Ascending aorta (tissue), 2 donors: ENCODE results near the gene PLEKHG3. TPM values are rescaled to one million over a fixed set of nuclear protein-coding genes. Genes with fewer than 3 reads are reported as not detected.
A peak's percentile ranks its signal among the peaks of the same experiment; 100 is the strongest.

Experiments
- DNase-seq, 2 donors: peaks; one replicate each; pipeline ENCODE4 v3.0.0-alpha.2; 2019; ENCODE audit warnings: low spot score in 2 of 2
- H3K27ac ChIP-seq, 2 donors: fragments of 200-600 bp; sonication (generic); one replicate each; pipeline ENCODE4 v1.5.1; 2016 to 2017; ENCODE audit warnings: mild to moderate bottlenecking in 1 of 2
- H3K27me3 ChIP-seq: fragments of 200-600 bp; sonication (generic); one replicate; pipeline ENCODE4 v1.5.1; 2017
- H3K36me3 ChIP-seq, 2 donors: fragments of 200-600 bp; sonication (generic); one replicate each; pipeline ENCODE4 v1.5.1; 2016
- H3K4me1 ChIP-seq, 2 donors: fragments of 200-600 bp; sonication (generic); one replicate each; pipeline ENCODE4 v1.5.1; 2016 to 2017; ENCODE audit warnings: mild to moderate bottlenecking in 1 of 2
- H3K4me3 ChIP-seq, 2 donors: fragments of 200-600 bp; sonication (generic); one replicate each; pipeline ENCODE4 v1.5.1; 2016 to 2017; ENCODE audit warnings: mild to moderate bottlenecking in 1 of 2
- H3K9me3 ChIP-seq, 2 donors: fragments of 200-600 bp; sonication (generic); one replicate each; pipeline ENCODE4 v1.5.1; 2016
- intact Hi-C: fragments of 100-400 bp; cut with DNase I; formaldehyde crosslinking; loops from one replicate; pipeline ENCODE4 v1.15.1; 2023
- total RNA-seq: library from RNA; depleted of rRNA; stranded (reverse); fragments of >200 nt; gene quantifications from one replicate; pipeline ENCODE4 v1.1.0, GENCODE V29; 2016
- TF ChIP-seq, protein P1 (sequence below), 3 experiments: fragments of 200-600 bp in 2 of 3; fragments of 450-650 bp in 1 of 3; sonication (generic) in 2 of 3; IDR thresholded peaks; one replicate each; pipeline ENCODE4 v1.5.1; 2016 to 2019; ENCODE audit warnings: antibody characterized with exemption in 3 of 3, mild to moderate bottlenecking in 1 of 3, moderate library complexity in 1 of 3

PLEKHG3 gene
- total RNA-seq, 1 donor from 2014 or later, result 134 TPM

- Histone ChIP-seq H3K27me3 (no peaks in the 10 kb centered on the region), H3K9me3 (no peaks in the 10 kb centered on the region), H3K4me1 (peaks cover 9 to 26% of the 10 kb centered on the region in 2 donors), H3K36me3 (peaks cover 54 to 73% of the 10 kb centered on the region in 2 donors), H3K27ac (no peak overlapping the region), H3K4me3 (no peak overlapping the region)
- DNase-seq, result no peak
- TF ChIP-seq, protein P1, sequence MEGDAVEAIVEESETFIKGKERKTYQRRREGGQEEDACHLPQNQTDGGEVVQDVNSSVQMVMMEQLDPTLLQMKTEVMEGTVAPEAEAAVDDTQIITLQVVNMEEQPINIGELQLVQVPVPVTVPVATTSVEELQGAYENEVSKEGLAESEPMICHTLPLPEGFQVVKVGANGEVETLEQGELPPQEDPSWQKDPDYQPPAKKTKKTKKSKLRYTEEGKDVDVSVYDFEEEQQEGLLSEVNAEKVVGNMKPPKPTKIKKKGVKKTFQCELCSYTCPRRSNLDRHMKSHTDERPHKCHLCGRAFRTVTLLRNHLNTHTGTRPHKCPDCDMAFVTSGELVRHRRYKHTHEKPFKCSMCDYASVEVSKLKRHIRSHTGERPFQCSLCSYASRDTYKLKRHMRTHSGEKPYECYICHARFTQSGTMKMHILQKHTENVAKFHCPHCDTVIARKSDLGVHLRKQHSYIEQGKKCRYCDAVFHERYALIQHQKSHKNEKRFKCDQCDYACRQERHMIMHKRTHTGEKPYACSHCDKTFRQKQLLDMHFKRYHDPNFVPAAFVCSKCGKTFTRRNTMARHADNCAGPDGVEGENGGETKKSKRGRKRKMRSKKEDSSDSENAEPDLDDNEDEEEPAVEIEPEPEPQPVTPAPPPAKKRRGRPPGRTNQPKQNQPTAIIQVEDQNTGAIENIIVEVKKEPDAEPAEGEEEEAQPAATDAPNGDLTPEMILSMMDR (IDR thresholded peaks at IDR 0.05), result no peak
- intact Hi-C loops, result no loop called here
Measured at GRCh38 chr14:64741961-64742360, 37.7 kb downstream of the PLEKHG3 start.

GRCh38 chr14:64743061-64743460 is 38.8 kb downstream of the PLEKHG3 start:
- Histone ChIP-seq H3K27me3 (no peaks in the 10 kb centered on the region), H3K4me3 (no peak overlapping the region), H3K9me3 (no peaks in the 10 kb centered on the region), H3K36me3 (peaks cover 51 to 71% of the 10 kb centered on the region in 2 donors), H3K4me1 (peaks cover 6 to 28% of the 10 kb centered on the region in 2 donors), H3K27ac (peak overlapping the region; percentile 24 to 27)
- TF ChIP-seq, protein P1 (IDR thresholded peaks at IDR 0.05), result no peak
- DNase-seq, result no peak
- intact Hi-C loops, result no loop called here

GRCh38 chr14:64745511-64746091 is 41.4 kb downstream of the PLEKHG3 start:
- no peak for DNase-seq
- Histone ChIP-seq H3K36me3 (peaks cover 34 to 55% of the 10 kb centered on the region in 2 donors), H3K27ac (peak overlapping the region; percentile 78 to 84), H3K4me3 (no peak overlapping the region), H3K27me3 (no peaks in the 10 kb centered on the region), H3K9me3 (no peaks in the 10 kb centered on the region), H3K4me1 (peaks cover 6 to 25% of the 10 kb centered on the region in 2 donors)
- intact Hi-C loops, result loop anchor here (1.0 to 5.0 kb wide), 5 partner anchors 19 to 203 kb away; partner anchors contain the start of gene HSPA2
- TF ChIP-seq, protein P1 (IDR thresholded peaks at IDR 0.05), result peak in 1 of 3 experiments; percentile 26

- TF ChIP-seq, protein P1 (IDR thresholded peaks at IDR 0.05), result no peak
- Histone ChIP-seq H3K4me3 (no peak overlapping the region), H3K27me3 (no peaks in the 10 kb centered on the region), H3K9me3 (no peaks in the 10 kb centered on the region), H3K36me3 (peaks cover 24 to 46% of the 10 kb centered on the region in 2 donors), H3K4me1 (peaks cover 6 to 25% of the 10 kb centered on the region in 2 donors), H3K27ac (peak overlapping the region; percentile 78 to 84)
- intact Hi-C loops, result loop anchor here (1.0 to 5.0 kb wide), 5 partner anchors 18 to 204 kb away; partner anchors contain the start of gene HSPA2
- no peak for DNase-seq
Measured at GRCh38 chr14:64746298-64747250, 42.4 kb downstream of the PLEKHG3 start.

DNA sequence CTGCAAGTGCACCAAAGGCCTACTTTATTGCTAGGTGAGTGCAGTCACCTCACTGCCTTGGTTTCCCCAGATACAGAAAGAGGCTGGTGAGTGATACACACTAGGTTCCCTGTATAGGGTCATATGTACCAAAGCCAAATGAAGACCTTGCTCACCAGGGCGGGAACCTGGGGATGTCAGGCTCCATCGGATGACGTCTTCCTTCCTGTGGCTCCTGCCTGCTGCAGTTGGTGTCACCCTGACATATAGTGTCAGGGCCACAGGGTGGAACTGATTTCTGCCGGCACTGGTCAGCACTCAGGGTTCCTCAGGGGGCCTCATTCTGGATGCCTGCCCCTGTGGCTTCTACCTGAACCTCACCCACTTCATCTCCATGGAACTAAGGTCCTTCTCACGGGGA is 43.1 kb downstream of the PLEKHG3 start:
- peak overlapping the region; percentile 78 to 84 for H3K27ac ChIP-seq
- intact Hi-C loops, result loop anchor here (2.0 to 5.0 kb wide), 4 partner anchors 40 to 205 kb away; partner anchors contain the start of gene HSPA2
- H3K4me3 ChIP-seq, result no peak overlapping the region
- TF ChIP-seq, protein P1 (IDR thresholded peaks at IDR 0.05), result no peak
- peaks cover 16 to 38% of the 10 kb centered on the region in 2 donors for H3K36me3 ChIP-seq
- no peaks in the 10 kb centered on the region for H3K9me3 ChIP-seq
- peaks cover 6 to 25% of the 10 kb centered on the region in 2 donors for H3K4me1 ChIP-seq
- DNase-seq, result no peak
- H3K27me3 ChIP-seq, result no peaks in the 10 kb centered on the region
